ENCODE measurements around the gene NPC1. TPM values are rescaled to one million over a fixed set of nuclear protein-coding genes. Genes with fewer than 3 reads are reported as not detected.

The NPC1 gene
- total and polyA plus RNA-seq, 2 of the 8 experiments (the other 6 are each of a cell fraction or from before 2014, with no cell fraction given): 34.1 to 39.5 TPM

DNA sequence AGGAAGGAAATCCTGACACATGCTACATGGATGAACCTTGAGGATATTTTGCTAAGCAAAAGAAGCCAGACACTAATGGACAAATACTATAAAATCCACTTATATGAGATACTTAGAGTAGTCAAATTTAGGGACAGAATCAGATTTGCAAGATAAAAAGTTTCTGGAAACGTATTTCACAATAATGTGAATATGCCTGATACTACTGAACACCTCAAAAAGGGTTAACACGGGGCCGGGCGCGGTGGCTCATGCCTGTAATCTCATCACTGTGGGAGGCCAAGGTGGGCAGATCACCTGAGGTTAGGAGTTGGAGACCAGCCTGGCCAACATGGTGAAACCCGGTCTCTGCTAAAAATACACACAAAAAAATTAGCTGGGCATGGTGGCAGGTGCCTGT, 84.7 kb downstream of the NPC1 start (continued):
- no peak for TF ChIP-seq CHD7 (IDR thresholded peaks at IDR 0.05; ENCODE audit: insufficient replicate concordance, low read length)
- TF ChIP-seq TCF12 (IDR thresholded peaks at IDR 0.05; ENCODE audit: low read depth, low read length): no peak
- no peak for TF ChIP-seq NANOG (IDR thresholded peaks at IDR 0.05; ENCODE audit: insufficient read depth, low read depth, low read length, poor library complexity, severe bottlenecking)
- TF ChIP-seq PHF8 (conservative IDR thresholded peaks at IDR 0.05; ENCODE audit: low read depth, low read length): no peak
- no peak for TF ChIP-seq MAX (IDR thresholded peaks at IDR 0.05)
- TF ChIP-seq RNF2 (IDR thresholded peaks at IDR 0.05; ENCODE audit: borderline replicate concordance, low read depth, low read length, missing control alignments, poor library complexity, severe bottlenecking): no peak
- no peak for TF ChIP-seq EP300 (IDR thresholded peaks at IDR 0.05; ENCODE audit: borderline replicate concordance in 1 of 2, low read depth in 2 of 2, low read length in 2 of 2)
- no peak for TF ChIP-seq RFX5 (IDR thresholded peaks at IDR 0.05; ENCODE audit: borderline replicate concordance, low read depth, low read length)
- no peak for TF ChIP-seq RBBP5 (IDR thresholded peaks at IDR 0.05; ENCODE audit: borderline replicate concordance, low read depth, low read length)

Measured in H1 (cell line).